K562 (cell line): ENCODE measurements around the gene TJP2.

Source experiments
- BMI1 ChIP-seq: fragments of 150-350 bp; IDR thresholded peaks from 2 replicates; pipeline ENCODE4 v1.6.1; 2014; ENCODE audit warnings: low read length
- ELK1 ChIP-seq: sonication (generic); formaldehyde crosslinking; IDR thresholded peaks from 2 replicates; pipeline ENCODE4 v1.8.1; 2022; ENCODE audit warnings: missing genetic modification reagents
- SIN3A ChIP-seq, 2 experiments: fragments of 150-350 bp in 1 of 2; IDR thresholded peaks; 2 replicates each; pipeline ENCODE4 v1.6.1; 2011 to 2016; ENCODE audit warnings: borderline replicate concordance in 2 of 2, low read depth in 2 of 2, low read length in 2 of 2, mild to moderate bottlenecking in 2 of 2, moderate library complexity in 2 of 2; ENCODE audit not compliant: control insufficient read depth in 1 of 2
- ZNF449 ChIP-seq: fragments of 250-450 bp; sonication (Bioruptor Pico); IDR thresholded peaks from 2 replicates; pipeline ENCODE4 v1.8.0; 2022; ENCODE audit warnings: moderate library complexity, mild to moderate bottlenecking, inconsistent platforms
- ZNF780A ChIP-seq: fragments of 250-450 bp; sonication (Bioruptor Pico); IDR thresholded peaks from 2 replicates; pipeline ENCODE4 v1.5.0; 2021; ENCODE audit warnings: mild to moderate bottlenecking
- TF ChIP-seq, protein P1 (sequence below), 2 experiments: fragments of 450-650 bp in 1 of 2; sonication (generic) in 1 of 2; formaldehyde crosslinking; conservative IDR thresholded peaks; 2 replicates each; pipeline versions ENCODE4 v1.4.0 to v1.8.1; 2020 to 2022; ENCODE audit warnings: mild to moderate bottlenecking in 1 of 2, missing genetic modification reagents in 1 of 2
- TF ChIP-seq, protein P2 (sequence below), 3 experiments: IDR thresholded peaks in 2 of 3; conservative IDR thresholded peaks in 1 of 3; 2 replicates each; pipeline ENCODE4 v1.5.1; 2011 to 2012; ENCODE audit warnings: low read length in 3 of 3, mild to moderate bottlenecking in 3 of 3, control low read depth in 2 of 3, improper control_type of control experiment in 1 of 3, inconsistent platforms in 1 of 3, low read depth in 1 of 3, mixed read lengths in 1 of 3, moderate library complexity in 1 of 3; ENCODE audit not compliant: insufficient read depth in 2 of 3

- TF ChIP-seq ZNF780A (CRISPR knock-in tag): no peak
- TF ChIP-seq, protein P1, sequence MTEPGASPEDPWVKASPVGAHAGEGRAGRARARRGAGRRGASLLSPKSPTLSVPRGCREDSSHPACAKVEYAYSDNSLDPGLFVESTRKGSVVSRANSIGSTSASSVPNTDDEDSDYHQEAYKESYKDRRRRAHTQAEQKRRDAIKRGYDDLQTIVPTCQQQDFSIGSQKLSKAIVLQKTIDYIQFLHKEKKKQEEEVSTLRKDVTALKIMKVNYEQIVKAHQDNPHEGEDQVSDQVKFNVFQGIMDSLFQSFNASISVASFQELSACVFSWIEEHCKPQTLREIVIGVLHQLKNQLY (CRISPR knock-in tag; conservative IDR thresholded peaks at IDR 0.05): no peak
- TF ChIP-seq SIN3A (IDR thresholded peaks at IDR 0.05; ENCODE audit: borderline replicate concordance in 2 of 2, control insufficient read depth in 1 of 2, low read depth in 2 of 2, low read length in 2 of 2): no peak; a peak in 1 of 4 replicates
- TF ChIP-seq, protein P2, sequence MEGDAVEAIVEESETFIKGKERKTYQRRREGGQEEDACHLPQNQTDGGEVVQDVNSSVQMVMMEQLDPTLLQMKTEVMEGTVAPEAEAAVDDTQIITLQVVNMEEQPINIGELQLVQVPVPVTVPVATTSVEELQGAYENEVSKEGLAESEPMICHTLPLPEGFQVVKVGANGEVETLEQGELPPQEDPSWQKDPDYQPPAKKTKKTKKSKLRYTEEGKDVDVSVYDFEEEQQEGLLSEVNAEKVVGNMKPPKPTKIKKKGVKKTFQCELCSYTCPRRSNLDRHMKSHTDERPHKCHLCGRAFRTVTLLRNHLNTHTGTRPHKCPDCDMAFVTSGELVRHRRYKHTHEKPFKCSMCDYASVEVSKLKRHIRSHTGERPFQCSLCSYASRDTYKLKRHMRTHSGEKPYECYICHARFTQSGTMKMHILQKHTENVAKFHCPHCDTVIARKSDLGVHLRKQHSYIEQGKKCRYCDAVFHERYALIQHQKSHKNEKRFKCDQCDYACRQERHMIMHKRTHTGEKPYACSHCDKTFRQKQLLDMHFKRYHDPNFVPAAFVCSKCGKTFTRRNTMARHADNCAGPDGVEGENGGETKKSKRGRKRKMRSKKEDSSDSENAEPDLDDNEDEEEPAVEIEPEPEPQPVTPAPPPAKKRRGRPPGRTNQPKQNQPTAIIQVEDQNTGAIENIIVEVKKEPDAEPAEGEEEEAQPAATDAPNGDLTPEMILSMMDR (IDR thresholded peaks at IDR 0.05 in 2 of 3, conservative IDR thresholded peaks at IDR 0.05 in 1 of 3; ENCODE audit: insufficient read depth in 2 of 3, low read depth in 1 of 3, low read length in 3 of 3): no peak
- no peak for TF ChIP-seq BMI1
- no peak for TF ChIP-seq ZNF449 (CRISPR knock-in tag)
- TF ChIP-seq ELK1 (CRISPR knock-in tag): no peak
Measured at GRCh38 chr9:69174616-69175463, 763 bp downstream of the TJP2 start.
